ENCODE results near the gene MAPK7.

MAPK7 gene

GRCh38 chr17:19385521-19385983 is 7.3 kb downstream of the MAPK7 start:
- no peak for TF ChIP-seq CTCF (IDR thresholded peaks at IDR 0.05; ENCODE audit: low read depth, low read length)
- no peak overlapping the region for H3K4me3 ChIP-seq (ENCODE audit: low read depth, low read length)

- peak overlapping the region; percentile 56 for H3K4me3 ChIP-seq (ENCODE audit: low read depth, low read length)
- TF ChIP-seq CTCF (IDR thresholded peaks at IDR 0.05; ENCODE audit: low read depth, low read length): no peak
Measured at GRCh38 chr17:19386051-19386929, 8.0 kb downstream of the MAPK7 start.

GRCh38 chr17:19386974-19387920 is 8.9 kb downstream of the MAPK7 start, which contains the start of gene MFAP4:
TSS of gene MFAP4 (minus strand) at chr17:19387190. CDS start at chr17:19387155, 35 bp downstream.
- H3K4me3 ChIP-seq (ENCODE audit: low read depth, low read length): peak within 1 kb of the TSS; percentile 56
- TF ChIP-seq CTCF (IDR thresholded peaks at IDR 0.05; ENCODE audit: low read depth, low read length): no peak

- no peak overlapping the region for H3K4me3 ChIP-seq (ENCODE audit: low read depth, low read length)
- TF ChIP-seq CTCF (IDR thresholded peaks at IDR 0.05; ENCODE audit: low read depth, low read length): no peak
Measured at GRCh38 chr17:19387921-19388521, 9.7 kb downstream of the MAPK7 start.

GRCh38 chr17:19388791-19389785 is 10.8 kb downstream of the MAPK7 start:
- H3K4me3 ChIP-seq (ENCODE audit: low read depth, low read length): no peak overlapping the region
- no peak for TF ChIP-seq CTCF (IDR thresholded peaks at IDR 0.05; ENCODE audit: low read depth, low read length)

- no peak overlapping the region for H3K4me3 ChIP-seq (ENCODE audit: low read depth, low read length)
- TF ChIP-seq CTCF (IDR thresholded peaks at IDR 0.05; ENCODE audit: low read depth, low read length): no peak
Measured at GRCh38 chr17:19390951-19391350, 12.7 kb downstream of the MAPK7 start.

All from WI38 (cell line).